Heart right ventricle (tissue), 16 donors: ENCODE results near the gene SERPING1. TPM values are rescaled to one million over a fixed set of nuclear protein-coding genes. Genes with fewer than 3 reads are reported as not detected.
A peak's percentile ranks its signal among the peaks of the same experiment; 100 is the strongest.

Experiments
- ATAC-seq, 8 donors: fragments of 200-7000 bp; cut with Tn5 transposase; one replicate each; pipeline ENCODE4 v1.9.1; 2020; ENCODE audit warnings: mild to moderate bottlenecking in 8 of 8, moderate library complexity in 8 of 8, moderate number of reproducible peaks in 1 of 8
- DNase-seq, 2 donors: peaks; one replicate each; pipeline ENCODE4 v3.0.0-alpha.2; 2020
- H3K27ac ChIP-seq, 10 donors: fragments of 200-600 bp; sonication (generic) in 2 of 10; one replicate each; pipeline versions ENCODE4 v1.5.0 to v1.8.0; 2020 to 2022; ENCODE audit warnings: mild to moderate bottlenecking in 3 of 10
- H3K27me3 ChIP-seq, 7 donors: fragments of 200-600 bp; one replicate each; pipeline ENCODE4 v1.8.0; 2021 to 2022; ENCODE audit warnings: mild to moderate bottlenecking in 2 of 7
- H3K36me3 ChIP-seq, 9 donors: fragments of 200-600 bp; sonication (generic) in 1 of 9; one replicate each; pipeline versions ENCODE4 v1.5.0 to v1.8.0; 2020 to 2022; ENCODE audit warnings: mild to moderate bottlenecking in 2 of 9
- H3K4me1 ChIP-seq, 9 donors: fragments of 200-600 bp; sonication (generic) in 1 of 9; one replicate each; pipeline versions ENCODE4 v1.5.0 to v1.8.0; 2020 to 2022; ENCODE audit warnings: mild to moderate bottlenecking in 4 of 9
- H3K4me3 ChIP-seq, 10 donors: fragments of 200-600 bp; sonication (generic) in 2 of 10; one replicate each; pipeline versions ENCODE4 v1.5.0 to v1.8.0; 2020 to 2022; ENCODE audit warnings: mild to moderate bottlenecking in 7 of 10, moderate library complexity in 2 of 10
- H3K9me3 ChIP-seq, 11 donors: fragments of 200-600 bp in 10 of 11; sonication (generic) in 2 of 11; one replicate each; pipeline versions ENCODE4 v1.5.0 to v1.8.0; 2013 to 2022; ENCODE audit warnings: mild to moderate bottlenecking in 2 of 11, control low read depth in 1 of 11, moderate library complexity in 1 of 11
- CTCF ChIP-seq, 9 donors: fragments of 200-600 bp; sonication (generic) in 2 of 9; IDR thresholded peaks; one replicate each; pipeline versions ENCODE4 v1.5.0 to v1.8.0; 2021 to 2022; ENCODE audit warnings: antibody characterized with exemption in 9 of 9, mild to moderate bottlenecking in 5 of 9, moderate library complexity in 1 of 9
- WGBS, 2 donors: extraction: QIAGEN DNeasy Blood & Tissue Kit; methylation state at CpG; one replicate each; pipeline ENCODE4 v1.1.7; 2013; ENCODE audit warnings: inconsistent platforms in 1 of 2; 5-methylcytosine and 5-hydroxymethylcytosine counted together
- intact Hi-C, 10 donors: fragments of 100-400 bp; cut with DNase I; formaldehyde crosslinking; loops; one replicate each; pipeline versions ENCODE4 v1.11.1 to v1.14.2; 2022
- polyA plus RNA-seq, 2 donors: library from polyadenylated mRNA; stranded (reverse); fragments of 200-250 nt; gene quantifications; one replicate each; pipeline ENCODE4 v1.2.3, GENCODE V29; 2013
- total RNA-seq, 10 donors: library from RNA; stranded (reverse); fragmentation: NEBNext Ultra II Directional in 3 of 10; extraction: Animal tissue kit (Norgen Biotek cat#: 25700) in 3 of 10; gene quantifications; one replicate each; pipeline versions ENCODE4 v1.2.1 to v1.2.4, GENCODE V29; 2021 to 2023
- donor health status: Arrhythmogenic right ventricular cardiomyopathy.
- donor health status: ischemic (EF 13 %, LVEDD 7.1; RV severe dilation, severe dysfunction).
- donor health status: healthy with polysubstance abuse.
- donor health status: DM: no; HTN: yes; CAD: no.
- donor health status: DM: no; HTN: no; CAD: no.
- donor health status: ischemic (EF 25% LVEDD 6.9; RV normal size, moderate dysfunction).
- donor health status: ischemic (EF 25% LVEDD 5.7; RV mildly dilated, moderate dysfunction).
- donor health status: healthy.
- donor health status: DM: yes; HTN: yes; CAD: no.
- donor health status: Ischemic cardiomyopathy.
- donor health status: ischemic (EF 35%, LVEDD 5.7; RV mildly dilated, moderate dysfunction).
- donor health status: nonischemic (EF 11% LVEDD 7.7; RV severe dilation, severe dysfunction).
- donor health status: DM: yes; HTN: yes; CAD: no.
- donor health status: PGD.
- donor health status: ischemic (EF 29% LVEDD 5.4; RV normal size, mild dysfunction).
- donor health status: nonischemic (EF 23%, LVEDD 6.1; RV moderate dilation, normal function).

Gene SERPING1
- total and polyA plus RNA-seq, 12 donors, result 39.8 to 197 (median 93.2) TPM

GRCh38 chr11:57634311-57634710, 36.8 kb downstream of the SERPING1 start:
- TF ChIP-seq CTCF (IDR thresholded peaks at IDR 0.05), result no peak
- peaks cover 0 to 32% (median 0%) of the 10 kb centered on the region in 7 donors for H3K27me3 ChIP-seq
- H3K27ac ChIP-seq, result no peak overlapping the region
- ATAC-seq (no peak), DNase-seq (no peak)
- no peaks in the 10 kb centered on the region for H3K9me3 ChIP-seq
- H3K36me3 ChIP-seq, result no peaks in the 10 kb centered on the region
- intact Hi-C loops, result no loop called here
- H3K4me1 ChIP-seq, result peaks cover 5 to 13% (median 10%) of the 10 kb centered on the region in 9 donors
- H3K4me3 ChIP-seq, result no peak overlapping the region

- 87 to 89% methylated on average over 8 of the region's 8 CpGs for WGBS, 2 donors
- ATAC-seq (no peak), DNase-seq (no peak)
- H3K4me1 ChIP-seq, result peaks cover 8 to 22% (median 19%) of the 10 kb centered on the region in 9 donors
- no peaks in the 10 kb centered on the region for H3K36me3 ChIP-seq
- no peaks in the 10 kb centered on the region for H3K9me3 ChIP-seq
- no peak overlapping the region for H3K27ac ChIP-seq
- peaks cover 0 to 42% (median 0%) of the 10 kb centered on the region in 7 donors for H3K27me3 ChIP-seq
- TF ChIP-seq CTCF (IDR thresholded peaks at IDR 0.05), result no peak
- H3K4me3 ChIP-seq, result no peak overlapping the region
- intact Hi-C loops, result no loop called here
Measured at GRCh38 chr11:57635246-57635645, 37.8 kb downstream of the SERPING1 start.

GRCh38 chr11:57637626-57638004, 40.1 kb downstream of the SERPING1 start:
- WGBS, 2 donors, result 10 to 17% methylated on average over 18 of the region's 18 CpGs
- peaks cover 8 to 38% (median 26%) of the 10 kb centered on the region in 9 donors for H3K4me1 ChIP-seq
- intact Hi-C loops, result loop anchor here in 1 of 10 donors (2.0 kb wide), 1 partner anchor 69 kb away; no protein-coding TSS in a partner anchor
- H3K9me3 ChIP-seq, result no peaks in the 10 kb centered on the region
- H3K27me3 ChIP-seq, result peaks cover 0 to 30% (median 0%) of the 10 kb centered on the region in 7 donors
- DNase-seq (no peak), ATAC-seq (peak in 7 of 8 donors; percentile 3 to 29 (median 21))
- peak overlapping the region in 6 of 10 donors; percentile 80 to 91 (median 88) for H3K27ac ChIP-seq
- H3K4me3 ChIP-seq, result peak overlapping the region; percentile 82 to 97 (median 93)
- TF ChIP-seq CTCF (IDR thresholded peaks at IDR 0.05), result no peak
- H3K36me3 ChIP-seq, result no peaks in the 10 kb centered on the region

GRCh38 chr11:57638005-57638781, 40.7 kb downstream of the SERPING1 start:
- intact Hi-C loops, result loop anchor here in 1 of 10 donors (2.0 kb wide), 1 partner anchor 69 kb away; no protein-coding TSS in a partner anchor
- no peak for TF ChIP-seq CTCF (IDR thresholded peaks at IDR 0.05)
- Histone ChIP-seq H3K27me3 (peaks cover 0 to 30% (median 0%) of the 10 kb centered on the region in 7 donors), H3K36me3 (no peaks in the 10 kb centered on the region), H3K4me3 (peak overlapping the region; percentile 82 to 97 (median 93)), H3K27ac (peak overlapping the region; percentile 66 to 91 (median 86)), H3K4me1 (peaks cover 8 to 38% (median 26%) of the 10 kb centered on the region in 9 donors), H3K9me3 (no peaks in the 10 kb centered on the region)
- ATAC-seq (peak; percentile 89 to 95 (median 92)), DNase-seq (peak; percentile 54 to 87)
- WGBS, 2 donors, result 0 to 1% methylated on average over 47 of the region's 47 CpGs
